Endodermal cell (in vitro differentiated cells): ENCODE measurements around the gene PTOV1. TPM values are rescaled to one million over a fixed set of nuclear protein-coding genes. Genes with fewer than 3 reads are reported as not detected.

ENCODE experiments used
- DNase-seq: peaks from one replicate; pipeline ENCODE4 v3.0.0-alpha.2; 2017
- H3K27ac ChIP-seq: 2 replicates; pipeline ENCODE4 v1.5.1; 2013; ENCODE audit warnings: mild to moderate bottlenecking, low read depth, low read length, moderate library complexity
- H3K27me3 ChIP-seq: 2 replicates; pipeline ENCODE4 v1.6.1; 2013; ENCODE audit warnings: mild to moderate bottlenecking, low read length, moderate library complexity; ENCODE audit not compliant: insufficient read depth, control insufficient read depth, poor library complexity, severe bottlenecking
- H3K36me3 ChIP-seq: 2 replicates; pipeline ENCODE4 v1.7.0; 2013; ENCODE audit warnings: mild to moderate bottlenecking, low read length, moderate library complexity; ENCODE audit not compliant: control insufficient read depth, insufficient read depth
- H3K4me1 ChIP-seq: one replicate; pipeline ENCODE4 v1.7.0; 2013; ENCODE audit warnings: low read length; ENCODE audit not compliant: control insufficient read depth, insufficient read depth
- H3K4me3 ChIP-seq: 2 replicates; pipeline ENCODE4 v1.5.1; 2013; ENCODE audit warnings: mild to moderate bottlenecking, low read length, moderate library complexity
- H3K9ac ChIP-seq: 2 replicates; pipeline ENCODE4 v1.6.1; 2013; ENCODE audit warnings: mild to moderate bottlenecking, low read length, moderate library complexity; ENCODE audit not compliant: poor library complexity, severe bottlenecking; ENCODE audit errors: extremely low read depth
- H3K9me3 ChIP-seq: 2 replicates; pipeline ENCODE4 v1.6.1; 2013; ENCODE audit warnings: mild to moderate bottlenecking, low read length, moderate library complexity; ENCODE audit not compliant: control insufficient read depth
- H3K27ac Mint-ChIP-seq: 2 replicates; pipeline ENCODE4 v1.8.0; 2020; ENCODE audit warnings: mixed read lengths
- H3K27me3 Mint-ChIP-seq: 2 replicates; pipeline ENCODE4 v1.8.0; 2021; ENCODE audit warnings: mild to moderate bottlenecking, mixed read lengths; ENCODE audit not compliant: insufficient read depth
- H3K36me3 Mint-ChIP-seq: 2 replicates; pipeline ENCODE4 v1.8.0; 2020; ENCODE audit warnings: low read depth, mixed read lengths
- H3K4me1 Mint-ChIP-seq: 2 replicates; pipeline ENCODE4 v1.8.0; 2020; ENCODE audit warnings: mixed read lengths
- H3K4me3 Mint-ChIP-seq: 2 replicates; pipeline ENCODE4 v1.8.0; 2020; ENCODE audit warnings: mild to moderate bottlenecking, moderate library complexity, mixed read lengths
- H3K9me3 Mint-ChIP-seq: 2 replicates; pipeline ENCODE4 v1.8.0; 2020; ENCODE audit warnings: mild to moderate bottlenecking, mixed read lengths
- CTCF ChIP-seq: fragments of 200-600 bp; sonication (generic); conservative IDR thresholded peaks from 2 replicates; pipeline ENCODE4 v1.5.0; 2021; ENCODE audit warnings: antibody characterized with exemption, mild to moderate bottlenecking
- WGBS, 2 experiments: methylation state at CpG; one replicate each; pipeline versions ENCODE4 v1.1.5 to v1.1.7; 2013; ENCODE audit warnings: missing lambda C conversion rate in 2 of 2, mixed read lengths in 1 of 2; ENCODE audit not compliant: insufficient coverage in 1 of 2, insufficient read length in 1 of 2; 5-methylcytosine and 5-hydroxymethylcytosine counted together
- total RNA-seq, 2 donors: library from RNA; stranded (reverse); fragmentation: NEBNext Ultra II Directional in 1 of 2; extraction: Animal tissue kit (Norgen Biotek cat#: 25700) in 1 of 2; gene quantifications; 2 replicates in 1 of 2; 3 replicates in 1 of 2; pipeline ENCODE4 v1.2.1, GENCODE V29; 2021

PTOV1 gene
- total RNA-seq, 2 donors from 2014 or later = 279 to 287 TPM

- no peak overlapping the region for H3K27ac Mint-ChIP-seq
- H3K27me3 ChIP-seq = no peaks in the 10 kb centered on the region
- H3K36me3 ChIP-seq = peaks cover 19% of the 10 kb centered on the region
- DNase-seq = no peak
- H3K9me3 Mint-ChIP-seq = peaks cover under 1% of the 10 kb centered on the region
- no peak for TF ChIP-seq CTCF
- H3K27ac ChIP-seq = no peak overlapping the region
- no peak overlapping the region for H3K4me3 ChIP-seq
- H3K36me3 Mint-ChIP-seq = peaks cover 33% of the 10 kb centered on the region
- H3K4me1 ChIP-seq = no peaks in the 10 kb centered on the region
- H3K4me3 Mint-ChIP-seq = no peak overlapping the region
- no peak overlapping the region for H3K9ac ChIP-seq
- no peaks in the 10 kb centered on the region for H3K4me1 Mint-ChIP-seq
- H3K27me3 Mint-ChIP-seq = no peaks in the 10 kb centered on the region
- 87 to 100% methylated on average over 1 to 3 of the region's 3 CpGs for WGBS, 2 experiments
- H3K9me3 ChIP-seq = no peaks in the 10 kb centered on the region
Measured at GRCh38 chr19:49843265-49843664, 7.7 kb upstream of the PTOV1 start.

- H3K4me3 Mint-ChIP-seq = no peak overlapping the region
- H3K27ac ChIP-seq = no peak overlapping the region
- no peak overlapping the region for H3K4me3 ChIP-seq
- H3K36me3 Mint-ChIP-seq = peaks cover 32% of the 10 kb centered on the region
- no peaks in the 10 kb centered on the region for H3K27me3 ChIP-seq
- no peak overlapping the region for H3K27ac Mint-ChIP-seq
- peaks cover 2% of the 10 kb centered on the region for H3K9me3 Mint-ChIP-seq
- H3K36me3 ChIP-seq = peaks cover 14% of the 10 kb centered on the region
- no peaks in the 10 kb centered on the region for H3K4me1 ChIP-seq
- no peak for DNase-seq
- H3K4me1 Mint-ChIP-seq = no peaks in the 10 kb centered on the region
- no peaks in the 10 kb centered on the region for H3K27me3 Mint-ChIP-seq
- H3K9ac ChIP-seq = no peak overlapping the region
- H3K9me3 ChIP-seq = peaks cover 6% of the 10 kb centered on the region
- TF ChIP-seq CTCF = no peak
- 95% methylated on average over 16 to 18 of the region's 18 CpGs for WGBS, 2 experiments
Measured at GRCh38 chr19:49844138-49845095, 6.5 kb upstream of the PTOV1 start.

DNA sequence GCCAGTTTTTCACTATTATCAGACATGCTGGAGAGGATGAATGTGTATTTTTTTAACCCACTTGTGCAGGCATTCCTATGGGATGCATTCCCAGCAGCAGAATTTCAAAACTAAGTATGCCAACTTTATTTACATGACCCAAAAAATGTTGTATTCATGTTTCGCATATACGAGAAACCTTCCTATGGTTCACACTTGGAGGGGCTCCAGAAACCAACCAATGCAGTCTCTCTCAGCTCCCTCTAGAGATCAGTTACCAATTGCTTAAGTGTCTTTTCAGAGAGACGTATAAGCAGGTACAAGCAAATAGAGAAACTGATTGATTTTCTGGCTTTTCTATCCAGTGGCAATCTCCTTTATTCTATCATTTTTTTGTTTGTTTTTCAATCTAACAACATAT, 5.5 kb upstream of the PTOV1 start:
- H3K4me3 Mint-ChIP-seq = no peak overlapping the region
- Histone ChIP-seq H3K9ac (no peak overlapping the region), H3K4me1 (no peaks in the 10 kb centered on the region), H3K27me3 (no peaks in the 10 kb centered on the region), H3K36me3 (peaks cover 13% of the 10 kb centered on the region), H3K27ac (no peak overlapping the region), H3K9me3 (peaks cover 7% of the 10 kb centered on the region), H3K4me3 (no peak overlapping the region)
- H3K36me3 Mint-ChIP-seq = peaks cover 30% of the 10 kb centered on the region
- no peak overlapping the region for H3K27ac Mint-ChIP-seq
- H3K27me3 Mint-ChIP-seq = no peaks in the 10 kb centered on the region
- DNase-seq = no peak
- no peak for TF ChIP-seq CTCF
- 91 to 96% methylated on average over 3 of the region's 3 CpGs for WGBS, 2 experiments
- peaks cover 7% of the 10 kb centered on the region for H3K9me3 Mint-ChIP-seq
- peaks cover 6% of the 10 kb centered on the region for H3K4me1 Mint-ChIP-seq
